WTC11 (cell line): ENCODE measurements around the gene WDR76. TPM values are rescaled to one million over a fixed set of nuclear protein-coding genes. Genes with fewer than 3 reads are reported as not detected.

Experiments
- ATAC-seq: fragments of 200-7000 bp; cut with Tn5 transposase; 2 replicates; pipeline ENCODE4 v1.10.0; 2021; ENCODE audit warnings: mild to moderate bottlenecking, moderate library complexity
- CTCF ChIA-PET: fragments of 300-600 bp; sonication (Branson Sonifier 250); formaldehyde crosslinking; loops from one replicate; lab custom pipeline; 2021; ENCODE audit warnings: antibody characterized with exemption; lab: Charles Lee
- POLR2A ChIA-PET: fragments of 350-600 bp; sonication (Branson Sonifier 250); formaldehyde crosslinking; loops from one replicate; lab custom pipeline; 2021; ENCODE audit warnings: antibody characterized with exemption; lab: Charles Lee
- DNase-seq: peaks from one replicate; pipeline ENCODE4 v3.0.0; 2021; ENCODE audit warnings: low spot score
- H3K27ac Mint-ChIP-seq: 2 replicates; pipeline ENCODE4 v1.8.0; 2021; ENCODE audit warnings: mixed read lengths
- H3K27me3 Mint-ChIP-seq: 2 replicates; pipeline ENCODE4 v1.8.0; 2021; ENCODE audit warnings: low read depth, mild to moderate bottlenecking, moderate library complexity, mixed read lengths
- H3K36me3 Mint-ChIP-seq: 2 replicates; pipeline ENCODE4 v1.8.0; 2021; ENCODE audit warnings: mixed read lengths
- H3K4me1 Mint-ChIP-seq: 2 replicates; pipeline ENCODE4 v1.8.0; 2022; ENCODE audit warnings: mixed read lengths
- H3K4me3 Mint-ChIP-seq: 2 replicates; pipeline ENCODE4 v1.8.0; 2021; ENCODE audit warnings: mild to moderate bottlenecking, moderate library complexity, mixed read lengths
- H3K9me3 Mint-ChIP-seq: 2 replicates; pipeline ENCODE4 v1.8.0; 2021; ENCODE audit warnings: mixed read lengths
- AFF4 ChIP-seq: sonication (generic); formaldehyde crosslinking; IDR thresholded peaks from 2 replicates; pipeline ENCODE4 v1.8.1; 2023; ENCODE audit warnings: mild to moderate bottlenecking, missing genetic modification reagents, borderline replicate concordance
- ATF2 ChIP-seq: sonication (generic); formaldehyde crosslinking; IDR thresholded peaks from 2 replicates; pipeline ENCODE4 v1.8.1; 2022; ENCODE audit warnings: low read depth, missing genetic modification reagents, borderline replicate concordance
- ATF3 ChIP-seq: sonication (generic); formaldehyde crosslinking; conservative IDR thresholded peaks from 2 replicates; pipeline ENCODE4 v1.8.1; 2022; ENCODE audit warnings: mild to moderate bottlenecking, missing genetic modification reagents
- ETV6 ChIP-seq: sonication (generic); formaldehyde crosslinking; IDR thresholded peaks from 2 replicates; pipeline ENCODE4 v1.8.1; 2022; ENCODE audit warnings: mild to moderate bottlenecking, missing genetic modification reagents
- GTF2I ChIP-seq: fragments of 250-450 bp; sonication (Bioruptor Pico); conservative IDR thresholded peaks from 2 replicates; pipeline ENCODE4 v1.4.0; 2021; ENCODE audit warnings: mild to moderate bottlenecking
- MXD4 ChIP-seq: fragments of 250-450 bp; sonication (Bioruptor Pico); IDR thresholded peaks from 2 replicates; pipeline ENCODE4 v1.8.0; 2021; ENCODE audit warnings: mild to moderate bottlenecking, moderate library complexity, borderline replicate concordance
- NFATC4 ChIP-seq: fragments of 250-450 bp; sonication (Bioruptor Pico); IDR thresholded peaks from 2 replicates; pipeline ENCODE4 v1.9.0; 2021; ENCODE audit warnings: mild to moderate bottlenecking
- NR1H2 ChIP-seq: sonication (generic); formaldehyde crosslinking; IDR thresholded peaks from 2 replicates; pipeline ENCODE4 v1.9.0; 2021; ENCODE audit warnings: mild to moderate bottlenecking, moderate library complexity, missing genetic modification reagents
- NR2C2 ChIP-seq: sonication (generic); formaldehyde crosslinking; IDR thresholded peaks from 2 replicates; pipeline ENCODE4 v1.8.0; 2022; ENCODE audit warnings: mild to moderate bottlenecking, missing genetic modification reagents
- PRRX2 ChIP-seq: fragments of 250-450 bp; sonication (Bioruptor Pico); IDR thresholded peaks from 2 replicates; pipeline ENCODE4 v1.8.0; 2021; ENCODE audit warnings: mild to moderate bottlenecking
- ZMAT4 ChIP-seq: fragments of 250-450 bp; sonication (Bioruptor Pico); IDR thresholded peaks from 2 replicates; pipeline ENCODE4 v1.9.0; 2021; ENCODE audit warnings: mild to moderate bottlenecking
- ZNF138 ChIP-seq: sonication (generic); formaldehyde crosslinking; conservative IDR thresholded peaks from 2 replicates; pipeline ENCODE4 v1.8.1; 2022; ENCODE audit warnings: mild to moderate bottlenecking, moderate library complexity, missing genetic modification reagents
- ZNF232 ChIP-seq: sonication (generic); formaldehyde crosslinking; IDR thresholded peaks from 2 replicates; pipeline ENCODE4 v1.8.0; 2022; ENCODE audit warnings: mild to moderate bottlenecking, missing genetic modification reagents
- ZNF317 ChIP-seq: sonication (generic); formaldehyde crosslinking; IDR thresholded peaks from 2 replicates; pipeline ENCODE4 v1.8.1; 2023; ENCODE audit warnings: low read depth, mild to moderate bottlenecking, moderate library complexity, missing genetic modification reagents, borderline replicate concordance
- ZNF396 ChIP-seq: fragments of 250-450 bp; sonication (Bioruptor Pico); IDR thresholded peaks from 2 replicates; pipeline ENCODE4 v1.8.0; 2021; ENCODE audit warnings: mild to moderate bottlenecking, moderate library complexity, borderline replicate concordance
- ZNF416 ChIP-seq: fragments of 250-450 bp; sonication (Bioruptor Pico); IDR thresholded peaks from 2 replicates; pipeline ENCODE4 v1.9.0; 2021; ENCODE audit warnings: mild to moderate bottlenecking, inconsistent platforms
- total RNA-seq: library from RNA; stranded (reverse); gene quantifications from 3 replicates; pipeline ENCODE4 v1.2.3, GENCODE V29; 2021
- TF ChIP-seq, protein P1 (sequence below): fragments of 250-450 bp; sonication (Bioruptor Pico); IDR thresholded peaks from 2 replicates; pipeline ENCODE4 v2.1.2; 2022; ENCODE audit warnings: mild to moderate bottlenecking, moderate library complexity
- TF ChIP-seq, protein P2 (sequence below): sonication (generic); formaldehyde crosslinking; IDR thresholded peaks from 2 replicates; pipeline ENCODE4 v1.8.1; 2023; ENCODE audit warnings: mild to moderate bottlenecking, missing genetic modification reagents
- TF ChIP-seq, protein P3 (sequence below): sonication (generic); formaldehyde crosslinking; IDR thresholded peaks from 2 replicates; pipeline ENCODE4 v1.8.1; 2023; ENCODE audit warnings: mild to moderate bottlenecking, missing genetic modification reagents, moderate library complexity

The WDR76 gene
- total RNA-seq, 1 experiment from 2014 or later: 16.2 TPM

GRCh38 chr15:43793647-43794046 is 33.2 kb upstream of the WDR76 start (continued):
- TF ChIP-seq AFF4: no peak

GRCh38 chr15:43794269-43795037 is 32.3 kb upstream of the WDR76 start:
- DNase-seq (no peak), ATAC-seq (no peak)
- peak overlapping the region; percentile 78 for H3K27ac Mint-ChIP-seq
- POLR2A ChIA-PET: interaction anchor here (0.7 to 1.5 kb wide), 3 partner anchors 18 to 30 kb away, joined by 3 to 6 read pairs (median 3); partner anchors contain the start of genes ELL3 and MFAP1
- no peak for TF ChIP-seq NR1H2 (CRISPR knock-in tag)
- no peak for TF ChIP-seq ZNF416 (CRISPR knock-in tag)
- TF ChIP-seq ZNF138 (CRISPR knock-in tag): no peak
- TF ChIP-seq ZNF317 (CRISPR knock-in tag): no peak
- TF ChIP-seq NR2C2: no peak
- no peak for TF ChIP-seq ATF3 (CRISPR knock-in tag)
- no peak for TF ChIP-seq MXD4 (CRISPR knock-in tag)
- TF ChIP-seq ZNF232 (CRISPR knock-in tag): no peak
- TF ChIP-seq, protein P1, sequence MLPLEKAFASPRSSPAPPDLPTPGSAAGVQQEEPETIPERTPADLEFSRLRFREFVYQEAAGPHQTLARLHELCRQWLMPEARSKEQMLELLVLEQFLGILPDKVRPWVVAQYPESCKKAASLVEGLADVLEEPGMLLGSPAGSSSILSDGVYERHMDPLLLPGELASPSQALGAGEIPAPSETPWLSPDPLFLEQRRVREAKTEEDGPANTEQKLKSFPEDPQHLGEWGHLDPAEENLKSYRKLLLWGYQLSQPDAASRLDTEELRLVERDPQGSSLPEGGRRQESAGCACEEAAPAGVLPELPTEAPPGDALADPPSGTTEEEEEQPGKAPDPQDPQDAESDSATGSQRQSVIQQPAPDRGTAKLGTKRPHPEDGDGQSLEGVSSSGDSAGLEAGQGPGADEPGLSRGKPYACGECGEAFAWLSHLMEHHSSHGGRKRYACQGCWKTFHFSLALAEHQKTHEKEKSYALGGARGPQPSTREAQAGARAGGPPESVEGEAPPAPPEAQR (CRISPR knock-in tag): no peak
- H3K36me3 Mint-ChIP-seq: peaks cover 51% of the 10 kb centered on the region
- H3K27me3 Mint-ChIP-seq: no peaks in the 10 kb centered on the region
- peak overlapping the region; percentile 97 for H3K4me3 Mint-ChIP-seq
- CTCF ChIA-PET: interaction anchor here (11.1 kb wide), 1 partner anchor 18 kb away, joined by 75 read pairs; the partner anchor contains the start of gene ELL3
- H3K9me3 Mint-ChIP-seq: no peaks in the 10 kb centered on the region
- peaks cover 50% of the 10 kb centered on the region for H3K4me1 Mint-ChIP-seq

GRCh38 chr15:43795197-43795596 is 31.6 kb upstream of the WDR76 start:
- no peaks in the 10 kb centered on the region for H3K27me3 Mint-ChIP-seq
- TF ChIP-seq, protein P2, sequence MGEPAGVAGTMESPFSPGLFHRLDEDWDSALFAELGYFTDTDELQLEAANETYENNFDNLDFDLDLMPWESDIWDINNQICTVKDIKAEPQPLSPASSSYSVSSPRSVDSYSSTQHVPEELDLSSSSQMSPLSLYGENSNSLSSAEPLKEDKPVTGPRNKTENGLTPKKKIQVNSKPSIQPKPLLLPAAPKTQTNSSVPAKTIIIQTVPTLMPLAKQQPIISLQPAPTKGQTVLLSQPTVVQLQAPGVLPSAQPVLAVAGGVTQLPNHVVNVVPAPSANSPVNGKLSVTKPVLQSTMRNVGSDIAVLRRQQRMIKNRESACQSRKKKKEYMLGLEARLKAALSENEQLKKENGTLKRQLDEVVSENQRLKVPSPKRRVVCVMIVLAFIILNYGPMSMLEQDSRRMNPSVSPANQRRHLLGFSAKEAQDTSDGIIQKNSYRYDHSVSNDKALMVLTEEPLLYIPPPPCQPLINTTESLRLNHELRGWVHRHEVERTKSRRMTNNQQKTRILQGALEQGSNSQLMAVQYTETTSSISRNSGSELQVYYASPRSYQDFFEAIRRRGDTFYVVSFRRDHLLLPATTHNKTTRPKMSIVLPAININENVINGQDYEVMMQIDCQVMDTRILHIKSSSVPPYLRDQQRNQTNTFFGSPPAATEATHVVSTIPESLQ (CRISPR knock-in tag): no peak
- TF ChIP-seq ETV6 (CRISPR knock-in tag) (no peak), ZMAT4 (CRISPR knock-in tag) (no peak), ZNF396 (CRISPR knock-in tag) (no peak), GTF2I (CRISPR knock-in tag) (no peak), NFATC4 (CRISPR knock-in tag) (no peak), PRRX2 (CRISPR knock-in tag) (no peak), ZNF416 (CRISPR knock-in tag) (no peak), ATF2 (no peak)
- TF ChIP-seq, protein P3, sequence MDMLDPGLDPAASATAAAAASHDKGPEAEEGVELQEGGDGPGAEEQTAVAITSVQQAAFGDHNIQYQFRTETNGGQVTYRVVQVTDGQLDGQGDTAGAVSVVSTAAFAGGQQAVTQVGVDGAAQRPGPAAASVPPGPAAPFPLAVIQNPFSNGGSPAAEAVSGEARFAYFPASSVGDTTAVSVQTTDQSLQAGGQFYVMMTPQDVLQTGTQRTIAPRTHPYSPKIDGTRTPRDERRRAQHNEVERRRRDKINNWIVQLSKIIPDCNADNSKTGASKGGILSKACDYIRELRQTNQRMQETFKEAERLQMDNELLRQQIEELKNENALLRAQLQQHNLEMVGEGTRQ (CRISPR knock-in tag): no peak
- TF ChIP-seq, all 79 proteins: peak for 0
- H3K4me3 Mint-ChIP-seq: no peak overlapping the region; the same call in 1 of the 2 replicates
- H3K4me1 Mint-ChIP-seq: peaks cover 56% of the 10 kb centered on the region
- H3K27ac Mint-ChIP-seq: peak overlapping the region; percentile 89; the same call in 1 of the 2 replicates
- CTCF ChIA-PET: interaction anchor here (11.1 kb wide), 1 partner anchor 19 kb away, joined by 75 read pairs; the partner anchor contains the start of gene ELL3
- POLR2A ChIA-PET: interaction anchor here (1.0 to 2.6 kb wide), 3 partner anchors 19 to 29 kb away, joined by 3 to 8 read pairs (median 6); partner anchors contain the start of genes ELL3 and MFAP1
- ATAC-seq (no peak), DNase-seq (no peak)
- peaks cover 56% of the 10 kb centered on the region for H3K36me3 Mint-ChIP-seq
- H3K9me3 Mint-ChIP-seq: no peaks in the 10 kb centered on the region
